ENCODE measurements around the gene FBXW4.

DNA sequence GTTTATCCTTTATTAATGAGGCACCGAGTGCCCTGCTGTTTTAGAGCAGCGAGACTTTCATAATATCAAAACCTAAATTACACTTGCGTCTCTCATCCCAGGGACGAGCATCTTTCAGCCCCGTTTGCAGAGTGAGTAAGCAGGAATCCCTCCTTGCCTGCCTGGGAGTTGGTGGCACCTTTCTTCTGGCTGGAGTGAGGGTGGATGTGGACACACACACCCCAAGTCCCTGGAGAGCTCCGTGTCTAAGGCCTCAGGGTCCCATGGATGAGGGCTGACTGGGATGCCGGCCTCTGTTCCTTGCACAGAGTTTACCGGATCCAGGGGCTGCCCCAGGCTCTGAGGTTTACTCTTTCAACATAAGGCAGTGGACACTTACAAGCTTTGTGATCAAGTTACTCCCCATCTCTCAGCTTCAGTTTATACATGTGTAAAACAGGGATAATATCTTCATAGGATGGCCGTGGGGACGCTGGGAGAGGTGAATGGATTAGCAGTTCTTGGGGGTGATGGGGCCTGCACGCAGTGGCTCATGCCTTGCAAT lies 131.4 kb downstream of the FBXW4 start:
- no peak for TF ChIP-seq BHLHE40 (IDR thresholded peaks at IDR 0.05; ENCODE audit: borderline replicate concordance)
- no peak for TF ChIP-seq LEF1 (IDR thresholded peaks at IDR 0.05; ENCODE audit: borderline replicate concordance)
- no peak for TF ChIP-seq ELF4 (IDR thresholded peaks at IDR 0.05)
- no peak for TF ChIP-seq NFRKB (IDR thresholded peaks at IDR 0.05)
- no peak for TF ChIP-seq FOXA1 (IDR thresholded peaks at IDR 0.05)
- no peak for TF ChIP-seq HDGF (IDR thresholded peaks at IDR 0.05; ENCODE audit: borderline replicate concordance)
- no peak for TF ChIP-seq SP1 (IDR thresholded peaks at IDR 0.05)

Data from HEK293T (cell line).